Measurements from ENCODE around the gene DAD1. TPM values are rescaled to one million over a fixed set of nuclear protein-coding genes. Genes with fewer than 3 reads are reported as not detected.
"Not testable (repeated sequence)": the region's sequence is repeated elsewhere in the genome, so short reads cannot be mapped to it uniquely, and the experiment has no call there.

The DAD1 gene
- total RNA-seq (2014; rRNA removed; shearing (Covaris generic)) (369 and 375 TPM in 2 replicates), polyA plus RNA-seq (2016; fragmentation: Nextera tagmentation; extraction: Ambion mirVana) (637 and 653 TPM in 2 replicates)

DNA sequence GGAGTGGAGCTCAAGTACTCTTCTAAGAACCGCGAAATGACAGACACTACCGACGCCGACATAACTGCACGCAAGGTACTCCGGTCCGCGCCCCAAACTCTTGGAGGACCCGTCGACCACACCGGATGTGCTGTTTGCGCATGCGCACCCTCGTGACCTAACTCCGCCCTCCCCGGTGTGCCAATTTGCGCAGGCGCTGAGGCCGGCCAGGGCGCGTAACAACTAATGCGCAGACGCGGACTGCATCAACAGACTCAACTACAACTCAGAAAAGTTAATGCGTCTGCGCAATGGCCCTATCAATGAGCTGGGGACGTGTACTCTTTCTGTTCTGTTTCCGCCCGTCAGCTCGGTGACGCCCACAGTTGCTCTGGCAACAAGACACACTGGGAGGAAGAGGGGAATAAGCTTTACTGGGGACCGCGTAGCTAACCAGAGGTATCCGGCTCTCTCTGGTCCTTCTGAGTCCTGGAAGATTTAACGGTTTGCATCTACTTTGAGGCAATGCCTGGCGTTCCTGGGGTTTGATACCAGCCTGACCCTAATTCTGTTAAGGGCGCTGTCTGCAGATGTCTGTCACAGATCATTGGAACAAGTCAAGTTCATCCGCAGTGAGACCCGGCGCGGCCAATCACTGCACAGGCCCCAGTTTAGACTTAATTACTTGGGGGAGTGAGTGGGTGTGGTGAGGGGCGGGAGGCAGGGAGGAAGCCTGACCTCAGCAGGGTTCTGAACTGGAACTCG lies at the start of gene DAD1:
Gene DAD1, minus strand, starts transcription at position 129 of the 744 bp plus-strand sequence. Its CDS starts 67 bp downstream, at position 62.
- WGBS, 2 experiments (ENCODE audit: low coverage in 1 of 2, low lambda C conversion rate in 2 of 2, missing lambda C conversion rate in 2 of 2), result 2% methylated on average over 44 of the region's 44 CpGs
- Histone ChIP-seq H3F3A (ENCODE audit: insufficient read depth) (peaks cover 9% of the 10 kb centered on the region; the same call in 1 of the 2 replicates), H4K20me1 (ENCODE audit: insufficient read depth) (no peaks in the 10 kb centered on the region), H3K9me2 (ENCODE audit: insufficient read depth) (no peaks in the 10 kb centered on the region), H3K4me2 (ENCODE audit: unreplicated experiment) (peak within 1 kb of the TSS; percentile 99), H3K27ac (peak within 1 kb of the TSS; percentile 100), H3K9ac (peak within 1 kb of the TSS; percentile 98), H2AFZ (peak within 1 kb of the TSS; percentile 85), H3K9me3 (ENCODE audit: low read depth) (no peaks in the 10 kb centered on the region), H3K27me3 (replicated peaks; ENCODE audit: insufficient read depth) (no peaks in the 10 kb centered on the region), H3K4me3 (peak within 1 kb of the TSS; percentile 100), H3K4me1 (ENCODE audit: insufficient read depth) (peaks cover 36% of the 10 kb centered on the region), H3K79me2 (ENCODE audit: insufficient read depth) (peaks cover 47% of the 10 kb centered on the region), H3K36me3 (ENCODE audit: low read depth) (0 out of 2 replicates have a peak, but pooled peaks cover 3% of the 10 kb centered on the region)
- in situ Hi-C loops (cut with MboI), result no loop called here
- TF ChIP-seq EZH2phosphoT487 (IDR thresholded peaks at IDR 0.05; ENCODE audit: insufficient read depth, low read depth), result no peak
- no peak for TF ChIP-seq EZH2 (IDR thresholded peaks at IDR 0.05; ENCODE audit: insufficient read depth, poor library complexity, severe bottlenecking)
- peak; percentile 100 for DNase-seq

GRCh38 chr14:22635980-22636379 lies 47.0 kb upstream of the DAD1 start:
- H3K4me3 ChIP-seq; DNase-seq; H3K79me2 ChIP-seq (ENCODE audit: insufficient read depth); H3F3A ChIP-seq (ENCODE audit: insufficient read depth); H3K27ac ChIP-seq; in situ Hi-C loops (cut with MboI); H3K9ac ChIP-seq; H3K9me2 ChIP-seq (ENCODE audit: insufficient read depth); H2AFZ ChIP-seq; H3K36me3 ChIP-seq (ENCODE audit: low read depth); H3K4me2 ChIP-seq (ENCODE audit: unreplicated experiment); H3K4me1 ChIP-seq (ENCODE audit: insufficient read depth); H3K27me3 ChIP-seq (replicated peaks; ENCODE audit: insufficient read depth); H4K20me1 ChIP-seq (ENCODE audit: insufficient read depth); H3K9me3 ChIP-seq (ENCODE audit: low read depth): not testable (repeated sequence)
- 4% methylated on average over 1 of the region's 1 CpG; no CpG with 5 or more reads in 1 of the 2 experiments for WGBS, 2 experiments (ENCODE audit: low coverage in 1 of 2, low lambda C conversion rate in 2 of 2, missing lambda C conversion rate in 2 of 2)

DNA sequence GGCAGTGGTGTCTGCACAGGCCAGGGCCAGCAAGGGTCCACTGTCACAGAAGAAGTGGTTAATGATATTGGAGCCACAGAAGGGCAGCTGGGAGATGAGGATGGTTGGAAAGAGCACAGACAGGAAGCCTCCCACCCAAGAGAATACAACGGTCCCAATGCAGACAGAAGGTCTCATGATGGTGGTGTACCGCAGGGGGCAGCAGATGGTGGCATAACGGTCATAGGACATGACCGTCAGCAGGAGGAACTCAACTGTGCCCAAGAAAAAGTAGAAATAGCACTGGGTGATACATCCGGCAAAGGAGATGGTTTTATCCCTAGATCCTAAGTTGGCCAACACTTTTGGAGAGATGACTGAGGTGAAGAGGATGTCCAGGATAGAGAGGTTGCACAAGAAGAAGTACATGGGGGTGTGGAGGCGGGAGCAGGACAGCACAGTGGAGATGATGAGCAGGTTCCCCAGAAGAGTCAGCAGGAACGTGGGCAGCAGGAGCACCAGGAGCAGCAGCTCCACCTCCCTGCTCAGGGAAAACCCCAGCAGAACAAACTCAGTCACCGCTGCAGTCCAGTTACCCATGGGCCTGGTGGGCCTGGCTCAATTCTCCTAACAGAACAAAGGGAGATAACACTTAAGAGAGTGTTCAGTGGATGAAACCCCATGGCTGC lies 45.3 kb upstream of the DAD1 start:
- Histone ChIP-seq H3K27ac (no peak overlapping the region), H3K36me3 (ENCODE audit: low read depth) (no peaks in the 10 kb centered on the region), H3K4me2 (ENCODE audit: unreplicated experiment) (no peak overlapping the region), H3K27me3 (replicated peaks; ENCODE audit: insufficient read depth) (no peaks in the 10 kb centered on the region), H3F3A (ENCODE audit: insufficient read depth) (no peaks in the 10 kb centered on the region), H2AFZ (no peak overlapping the region), H3K4me3 (no peak overlapping the region), H4K20me1 (ENCODE audit: insufficient read depth) (no peaks in the 10 kb centered on the region), H3K79me2 (ENCODE audit: insufficient read depth) (no peaks in the 10 kb centered on the region), H3K9me3 (ENCODE audit: low read depth) (no peaks in the 10 kb centered on the region), H3K4me1 (ENCODE audit: insufficient read depth) (no peaks in the 10 kb centered on the region), H3K9ac (no peak overlapping the region), H3K9me2 (ENCODE audit: insufficient read depth) (no peaks in the 10 kb centered on the region)
- TF ChIP-seq EZH2phosphoT487 (IDR thresholded peaks at IDR 0.05; ENCODE audit: insufficient read depth, low read depth) (no peak), EZH2 (IDR thresholded peaks at IDR 0.05; ENCODE audit: insufficient read depth, poor library complexity, severe bottlenecking) (no peak)
- in situ Hi-C loops (cut with MboI), result no loop called here
- 83 to 84% methylated on average over 8 of the region's 8 CpGs for WGBS, 2 experiments (ENCODE audit: low coverage in 1 of 2, low lambda C conversion rate in 2 of 2, missing lambda C conversion rate in 2 of 2)
- peak; percentile 20 for DNase-seq

DNA sequence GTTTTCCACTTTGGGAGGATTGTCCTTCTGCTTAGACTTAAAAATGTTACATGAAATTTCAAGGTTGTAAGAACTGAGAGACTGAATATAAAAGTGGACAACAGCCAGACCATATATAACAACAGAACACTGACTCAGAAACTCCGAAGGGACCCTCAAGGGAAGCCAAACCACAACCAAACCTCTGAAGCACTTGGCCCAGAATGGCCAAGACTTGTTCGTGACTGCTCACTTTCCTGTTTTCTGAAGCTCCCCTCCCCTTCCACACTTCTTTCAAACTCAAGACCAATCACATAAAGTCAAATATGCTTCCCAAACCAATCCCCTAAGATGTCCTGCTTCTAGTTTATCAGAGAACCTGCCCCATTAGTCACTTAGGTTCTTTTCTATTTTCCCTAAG lies 41.5 kb upstream of the DAD1 start:
- 19 to 24% methylated on average over 2 of the region's 2 CpGs for WGBS, 2 experiments (ENCODE audit: low coverage in 1 of 2, low lambda C conversion rate in 2 of 2, missing lambda C conversion rate in 2 of 2)
- Histone ChIP-seq H3K79me2 (ENCODE audit: insufficient read depth) (no peaks in the 10 kb centered on the region), H2AFZ (no peak overlapping the region), H3K4me1 (ENCODE audit: insufficient read depth) (no peaks in the 10 kb centered on the region), H3K4me2 (ENCODE audit: unreplicated experiment) (no peak overlapping the region), H3K27me3 (replicated peaks; ENCODE audit: insufficient read depth) (no peaks in the 10 kb centered on the region), H3K4me3 (no peak overlapping the region), H3K9me2 (ENCODE audit: insufficient read depth) (no peaks in the 10 kb centered on the region), H3K36me3 (ENCODE audit: low read depth) (no peaks in the 10 kb centered on the region), H3F3A (ENCODE audit: insufficient read depth) (no peaks in the 10 kb centered on the region), H4K20me1 (ENCODE audit: insufficient read depth) (no peaks in the 10 kb centered on the region), H3K9me3 (ENCODE audit: low read depth) (no peaks in the 10 kb centered on the region), H3K27ac (no peak overlapping the region; the same call in 1 of the 2 replicates), H3K9ac (no peak overlapping the region)
- TF ChIP-seq EZH2phosphoT487 (IDR thresholded peaks at IDR 0.05; ENCODE audit: insufficient read depth, low read depth), result no peak
- no peak for TF ChIP-seq EZH2 (IDR thresholded peaks at IDR 0.05; ENCODE audit: insufficient read depth, poor library complexity, severe bottlenecking)
- in situ Hi-C loops (cut with MboI), result no loop called here
- DNase-seq, result peak; percentile 81

Measured in GM23248 (cell line).